Central memory CD8-positive, alpha-beta T cell (primary cell): ENCODE measurements around the gene PTPRM.

Source experiments
- ATAC-seq: fragments of 150-1000 bp; cut with Tn5 transposase; replicated peaks from 2 replicates; pipeline ENCODE4 v1.10.0; 2022; ENCODE audit warnings: mild to moderate bottlenecking, moderate FRiP score, moderate number of reproducible peaks; ENCODE audit not compliant: poor library complexity, severe bottlenecking; ENCODE audit errors: extremely low read depth
- DNase-seq, 2 donors: peaks; one replicate each; pipeline ENCODE4 v3.0.0; 2021; ENCODE audit warnings: low spot score in 2 of 2
- H3K27ac Mint-ChIP-seq: one replicate; pipeline ENCODE4 v1.8.0; 2022; ENCODE audit warnings: low read depth, mild to moderate bottlenecking, moderate library complexity, mixed read lengths
- H3K27me3 Mint-ChIP-seq: one replicate; pipeline ENCODE4 v1.8.0; 2022; ENCODE audit warnings: mixed read lengths
- H3K36me3 Mint-ChIP-seq: one replicate; pipeline ENCODE4 v1.8.0; 2022; ENCODE audit warnings: mild to moderate bottlenecking, moderate library complexity, mixed read lengths; ENCODE audit not compliant: insufficient read depth
- H3K4me1 Mint-ChIP-seq: one replicate; pipeline ENCODE4 v1.8.0; 2022; ENCODE audit warnings: mixed read lengths
- H3K4me3 Mint-ChIP-seq: one replicate; pipeline ENCODE4 v1.8.0; 2022; ENCODE audit warnings: mild to moderate bottlenecking, moderate library complexity, mixed read lengths
- H3K9me3 Mint-ChIP-seq: one replicate; pipeline ENCODE4 v1.8.0; 2022; ENCODE audit warnings: mixed read lengths

The PTPRM gene

GRCh38 chr18:7566567-7567473 lies at the start of gene PTPRM:
PTPRM (plus strand) TSS chr18:7567316; CDS start chr18:7567819, 503 bp downstream.
- peak within 1 kb of the TSS; percentile 9 for H3K4me3 Mint-ChIP-seq

GRCh38 chr18:7517852-7518251 lies 49.3 kb upstream of the PTPRM start:
- Mint-ChIP-seq H3K27me3 (no peaks in the 10 kb centered on the region), H3K4me3 (no peak overlapping the region), H3K36me3 (no peaks in the 10 kb centered on the region), H3K9me3 (peaks cover 6% of the 10 kb centered on the region), H3K27ac (no peak overlapping the region), H3K4me1 (no peaks in the 10 kb centered on the region)
- no peak for DNase-seq
- ATAC-seq, result no peak

More at GRCh38 chr18:7566567-7567473, at the start of gene PTPRM:
- Mint-ChIP-seq H3K27ac (peak within 1 kb of the TSS; percentile 48), H3K27me3 (peaks cover 45% of the 10 kb centered on the region), H3K36me3 (no peaks in the 10 kb centered on the region), H3K4me1 (peaks cover 5% of the 10 kb centered on the region), H3K9me3 (no peaks in the 10 kb centered on the region)
- DNase-seq (peak in 1 of 2 donors; percentile 13), ATAC-seq (peak; percentile 75)

GRCh38 chr18:7520200-7520785 lies 46.8 kb upstream of the PTPRM start:
- Mint-ChIP-seq H3K4me1 (no peaks in the 10 kb centered on the region), H3K4me3 (no peak overlapping the region), H3K27me3 (no peaks in the 10 kb centered on the region), H3K27ac (no peak overlapping the region), H3K36me3 (no peaks in the 10 kb centered on the region), H3K9me3 (peaks cover 6% of the 10 kb centered on the region)
- ATAC-seq (no peak), DNase-seq (no peak)

- peaks cover 6% of the 10 kb centered on the region for H3K9me3 Mint-ChIP-seq
- H3K27me3 Mint-ChIP-seq, result no peaks in the 10 kb centered on the region
- H3K36me3 Mint-ChIP-seq, result no peaks in the 10 kb centered on the region
- no peak overlapping the region for H3K27ac Mint-ChIP-seq
- ATAC-seq (no peak), DNase-seq (no peak)
- H3K4me1 Mint-ChIP-seq, result no peaks in the 10 kb centered on the region
- no peak overlapping the region for H3K4me3 Mint-ChIP-seq
Observed at GRCh38 chr18:7521226-7521856, 45.8 kb upstream of the PTPRM start.

GRCh38 chr18:7523772-7524171 lies 43.3 kb upstream of the PTPRM start:
- Mint-ChIP-seq H3K27me3 (no peaks in the 10 kb centered on the region), H3K4me1 (no peaks in the 10 kb centered on the region), H3K9me3 (no peaks in the 10 kb centered on the region), H3K4me3 (no peak overlapping the region), H3K27ac (no peak overlapping the region), H3K36me3 (no peaks in the 10 kb centered on the region)
- ATAC-seq (no peak), DNase-seq (no peak)

GRCh38 chr18:7524786-7525185 lies 42.3 kb upstream of the PTPRM start:
- Mint-ChIP-seq H3K27ac (no peak overlapping the region), H3K4me1 (no peaks in the 10 kb centered on the region), H3K36me3 (no peaks in the 10 kb centered on the region), H3K27me3 (no peaks in the 10 kb centered on the region), H3K4me3 (no peak overlapping the region), H3K9me3 (no peaks in the 10 kb centered on the region)
- ATAC-seq (no peak), DNase-seq (no peak)

GRCh38 chr18:7532942-7533341 lies 34.2 kb upstream of the PTPRM start:
- H3K27ac Mint-ChIP-seq, result no peak overlapping the region
- DNase-seq (no peak), ATAC-seq (no peak)
- H3K4me3 Mint-ChIP-seq, result no peak overlapping the region
- no peaks in the 10 kb centered on the region for H3K4me1 Mint-ChIP-seq
- H3K36me3 Mint-ChIP-seq, result no peaks in the 10 kb centered on the region
- no peaks in the 10 kb centered on the region for H3K27me3 Mint-ChIP-seq
- no peaks in the 10 kb centered on the region for H3K9me3 Mint-ChIP-seq

- Mint-ChIP-seq H3K27ac (no peak overlapping the region), H3K4me1 (no peaks in the 10 kb centered on the region), H3K4me3 (no peak overlapping the region), H3K27me3 (no peaks in the 10 kb centered on the region), H3K9me3 (no peaks in the 10 kb centered on the region), H3K36me3 (no peaks in the 10 kb centered on the region)
- no peak for ATAC-seq
- DNase-seq, result no peak
Observed at GRCh38 chr18:7535436-7536205, 31.5 kb upstream of the PTPRM start.

GRCh38 chr18:7537145-7537544 lies 30.0 kb upstream of the PTPRM start:
- Mint-ChIP-seq H3K27ac (no peak overlapping the region), H3K4me1 (no peaks in the 10 kb centered on the region), H3K27me3 (no peaks in the 10 kb centered on the region), H3K4me3 (no peak overlapping the region), H3K36me3 (no peaks in the 10 kb centered on the region), H3K9me3 (no peaks in the 10 kb centered on the region)
- no peak for DNase-seq
- no peak for ATAC-seq

GRCh38 chr18:7541835-7542234 lies 25.3 kb upstream of the PTPRM start:
- peaks cover 1% of the 10 kb centered on the region for H3K36me3 Mint-ChIP-seq
- ATAC-seq, result no peak
- DNase-seq, result no peak
- H3K27me3 Mint-ChIP-seq, result no peaks in the 10 kb centered on the region
- no peaks in the 10 kb centered on the region for H3K4me1 Mint-ChIP-seq
- no peak overlapping the region for H3K4me3 Mint-ChIP-seq
- no peak overlapping the region for H3K27ac Mint-ChIP-seq
- no peaks in the 10 kb centered on the region for H3K9me3 Mint-ChIP-seq

GRCh38 chr18:7544686-7545085 lies 22.4 kb upstream of the PTPRM start:
- no peaks in the 10 kb centered on the region for H3K9me3 Mint-ChIP-seq
- H3K27ac Mint-ChIP-seq, result no peak overlapping the region
- no peak for DNase-seq
- no peak overlapping the region for H3K4me3 Mint-ChIP-seq
- no peaks in the 10 kb centered on the region for H3K27me3 Mint-ChIP-seq
- H3K36me3 Mint-ChIP-seq, result peaks cover 2% of the 10 kb centered on the region
- H3K4me1 Mint-ChIP-seq, result no peaks in the 10 kb centered on the region
- no peak for ATAC-seq

GRCh38 chr18:7545734-7546133 lies 21.4 kb upstream of the PTPRM start:
- Mint-ChIP-seq H3K36me3 (peaks cover 2% of the 10 kb centered on the region), H3K4me1 (no peaks in the 10 kb centered on the region), H3K27me3 (no peaks in the 10 kb centered on the region), H3K27ac (no peak overlapping the region), H3K4me3 (no peak overlapping the region), H3K9me3 (no peaks in the 10 kb centered on the region)
- DNase-seq, result no peak
- no peak for ATAC-seq
